HCT116 (cell line): ENCODE data around the gene KDM2B. TPM values are rescaled to one million over a fixed set of nuclear protein-coding genes. Genes with fewer than 3 reads are reported as not detected.

Experiments
- ATAC-seq: fragments of 200-7000 bp; cut with Tn5 transposase; 2 replicates; pipeline ENCODE4 v1.9.1; 2020; ENCODE audit warnings: mild to moderate bottlenecking, moderate library complexity
- BruUV-seq: library from RNA; stranded (reverse); fragments of 400-500 nt; replicated peaks from 2 replicates; lab custom pipeline; 2021; lab: Mats Ljungman, UMichigan
- CTCF ChIA-PET: fragments of 300-600 bp; sonication (Branson Sonifier 250); formaldehyde crosslinking; loops from one replicate; lab custom pipeline; 2021; ENCODE audit warnings: antibody characterized with exemption; lab: Charles Lee
- POLR2A ChIA-PET: fragments of 300-600, 350-600 bp; sonication (Branson Sonifier 250); formaldehyde crosslinking; loops from one replicate; lab custom pipeline; 2021; ENCODE audit warnings: antibody characterized with exemption; lab: Charles Lee
- RAD21 ChIA-PET, 2 experiments: fragments of 300-600 bp; sonication (Branson Sonifier 250); formaldehyde crosslinking; loops; one replicate each; lab custom pipeline; 2023; ENCODE audit warnings: low total read pairs in 2 of 2; ENCODE audit not compliant: uncharacterized antibody in 2 of 2, unreplicated experiment in 2 of 2, low non-redundant PET in 1 of 2; lab: Charles Lee
- DNase-seq: peaks from one replicate; pipeline ENCODE4 v3.0.0-alpha.2; 2010; ENCODE audit warnings: low read depth, low spot score
- H2AFZ ChIP-seq: fragments of 200-600 bp; shearing (Covaris generic), sonication (generic); 2 replicates; pipeline ENCODE4 v1.6.1; 2017; ENCODE audit warnings: low read depth, mixed run types, mixed read lengths, antibody characterized with exemption, low read length; ENCODE audit not compliant: poor library complexity, severe bottlenecking
- H3K27ac ChIP-seq: 2 replicates; pipeline ENCODE4 v1.5.1; 2012; ENCODE audit warnings: low read depth, low read length
- H3K27me3 ChIP-seq: fragments of 200-600 bp; sonication (generic); 2 replicates; pipeline ENCODE4 v1.6.1; 2016; ENCODE audit warnings: mixed run types, low read length, mixed read lengths; ENCODE audit not compliant: insufficient read depth
- H3K36me3 ChIP-seq, 2 experiments: fragments of 200-500 bp in 1 of 2; fragments of 200-600 bp in 1 of 2; sonication (Bioruptor generic) in 1 of 2; sonication (generic) in 1 of 2; 2 replicates each; pipeline versions ENCODE4 v1.5.1 to v1.6.1; 2014 to 2016; ENCODE audit warnings: low read length in 2 of 2, inconsistent platforms in 1 of 2, mixed read lengths in 1 of 2, mixed run types in 1 of 2; ENCODE audit not compliant: insufficient read depth in 2 of 2, control insufficient read depth in 1 of 2
- H3K4me1 ChIP-seq, 2 experiments: fragments of 200-600 bp in 1 of 2; sonication (generic) in 1 of 2; 2 replicates each; pipeline versions ENCODE4 v1.5.1 to v1.6.1; 2012 to 2017; ENCODE audit warnings: low read length in 2 of 2, inconsistent platforms in 1 of 2, mild to moderate bottlenecking in 1 of 2, mixed read lengths in 1 of 2, mixed run types in 1 of 2, moderate library complexity in 1 of 2; ENCODE audit not compliant: insufficient read depth in 2 of 2, control insufficient read depth in 1 of 2
- H3K4me2 ChIP-seq: fragments of 200-600 bp; sonication (generic); 2 replicates; pipeline ENCODE4 v1.6.1; 2017; ENCODE audit warnings: mixed run types, low read length, mixed read lengths
- H3K4me3 ChIP-seq, 2 experiments: fragments of 200-600 bp in 1 of 2; sonication (generic) in 1 of 2; replicated peaks in 1 of 2; 2 replicates each; pipeline ENCODE4 v1.5.1; 2011 to 2016; ENCODE audit warnings: low read length in 2 of 2, control low read depth in 1 of 2, low read depth in 1 of 2, mild to moderate bottlenecking in 1 of 2, mixed read lengths in 1 of 2, mixed run types in 1 of 2
- H3K79me2 ChIP-seq: fragments of 200-600 bp; sonication (generic); 2 replicates; pipeline ENCODE4 v1.6.1; 2017; ENCODE audit warnings: mild to moderate bottlenecking, mixed run types, low read length, moderate library complexity, mixed read lengths; ENCODE audit not compliant: insufficient read depth
- H3K9ac ChIP-seq: fragments of 200-600 bp; sonication (generic); 2 replicates; pipeline ENCODE4 v1.6.1; 2016; ENCODE audit warnings: low read length, mixed read lengths
- H3K9me2 ChIP-seq: fragments of 200-600 bp; sonication (generic), shearing (Covaris generic); 2 replicates; pipeline ENCODE4 v1.6.1; 2017; ENCODE audit warnings: mixed run types, mild to moderate bottlenecking, moderate library complexity; ENCODE audit not compliant: insufficient read depth
- H3K9me3 ChIP-seq, 2 experiments: fragments of 200-500 bp in 1 of 2; fragments of 200-600 bp in 1 of 2; sonication (Bioruptor generic) in 1 of 2; sonication (generic) in 1 of 2; 2 replicates each; pipeline ENCODE4 v1.6.1; 2014 to 2017; ENCODE audit warnings: low read length in 2 of 2, mixed read lengths in 2 of 2, inconsistent platforms in 1 of 2, low read depth in 1 of 2, mild to moderate bottlenecking in 1 of 2, mixed run types in 1 of 2, moderate library complexity in 1 of 2; ENCODE audit not compliant: control insufficient read depth in 1 of 2, insufficient read depth in 1 of 2
- H4K20me1 ChIP-seq: fragments of 200-600 bp; sonication (generic), shearing (Covaris generic); 2 replicates; pipeline ENCODE4 v1.6.1; 2017; ENCODE audit warnings: mixed run types, mild to moderate bottlenecking, moderate library complexity; ENCODE audit not compliant: insufficient read depth
- CBX3 ChIP-seq: IDR thresholded peaks from 2 replicates; pipeline ENCODE4 v1.6.1; 2012; ENCODE audit warnings: low read depth
- CEBPB ChIP-seq: IDR thresholded peaks from 2 replicates; pipeline ENCODE4 v1.6.1; 2012; ENCODE audit warnings: low read depth
- EGR1 ChIP-seq: IDR thresholded peaks from 2 replicates; pipeline ENCODE4 v1.6.1; 2012; ENCODE audit warnings: low read depth
- EZH2 ChIP-seq: fragments of 200-600 bp; sonication (generic); IDR thresholded peaks from 2 replicates; pipeline ENCODE4 v1.6.1; 2017; ENCODE audit warnings: antibody characterized with exemption, mixed run types
- FOSL1 ChIP-seq: IDR thresholded peaks from 2 replicates; pipeline ENCODE4 v1.6.1; 2012; ENCODE audit warnings: low read depth
- JUND ChIP-seq: IDR thresholded peaks from 2 replicates; pipeline ENCODE4 v1.6.1; 2012
- POLR2A ChIP-seq: IDR thresholded peaks from 2 replicates; pipeline ENCODE4 v1.7.0; 2011; ENCODE audit warnings: borderline replicate concordance; ENCODE audit not compliant: insufficient read depth, insufficient read length; ENCODE audit errors: extremely low read depth
- RAD21 ChIP-seq: IDR thresholded peaks from 2 replicates; pipeline ENCODE4 v1.6.1; 2012; ENCODE audit warnings: low read depth, mild to moderate bottlenecking
- SIN3A ChIP-seq: IDR thresholded peaks from 2 replicates; pipeline ENCODE4 v1.6.1; 2012; ENCODE audit warnings: low read depth
- SP1 ChIP-seq: IDR thresholded peaks from 2 replicates; pipeline ENCODE4 v1.6.1; 2012; ENCODE audit warnings: low read depth
- SRF ChIP-seq: IDR thresholded peaks from 2 replicates; pipeline ENCODE4 v1.6.1; 2012; ENCODE audit warnings: low read depth
- TCF7L2 ChIP-seq: IDR thresholded peaks from 2 replicates; pipeline ENCODE4 v1.7.0; 2011; ENCODE audit warnings: borderline replicate concordance, inconsistent platforms; ENCODE audit not compliant: insufficient read depth, insufficient read length; ENCODE audit errors: extremely low read depth
- ZFX ChIP-seq: fragments of 450-650 bp; IDR thresholded peaks from 2 replicates; pipeline ENCODE4 v1.6.1; 2017
- ZNF274 ChIP-seq: fragments of 200-500 bp; sonication (Bioruptor generic); IDR thresholded peaks from 2 replicates; pipeline ENCODE4 v1.6.1; 2014; ENCODE audit warnings: mild to moderate bottlenecking, low read depth, low read length, inconsistent platforms
- intact Hi-C: fragments of 100-400 bp; cut with micrococcal nuclease; formaldehyde crosslinking; loops from 2 replicates; pipeline ENCODE4 v1.10.0; 2022
- total RNA-seq: library from RNA; stranded (reverse); gene quantifications from one replicate; pipeline ENCODE4 v1.2.1, GENCODE V29; 2021; ENCODE audit not compliant: unreplicated experiment
- TF ChIP-seq, protein P1 (sequence below), 3 experiments: fragments of 200-600 bp in 1 of 3; sonication (generic) in 1 of 3; IDR thresholded peaks in 2 of 3; conservative IDR thresholded peaks in 1 of 3; 2 replicates each; pipeline ENCODE4 v1.5.1; 2012 to 2017; ENCODE audit warnings: low read depth in 2 of 3, low read length in 2 of 3, antibody characterized with exemption in 1 of 3, borderline replicate concordance in 1 of 3, control low read depth in 1 of 3, mild to moderate bottlenecking in 1 of 3, mixed read lengths in 1 of 3, mixed run types in 1 of 3, moderate library complexity in 1 of 3; ENCODE audit not compliant: insufficient read depth in 1 of 3
- TF ChIP-seq, protein P2 (sequence below): IDR thresholded peaks from 2 replicates; pipeline ENCODE4 v1.6.1; 2012; ENCODE audit warnings: low read depth
- TF ChIP-seq, protein P3 (sequence below): IDR thresholded peaks from 2 replicates; pipeline ENCODE4 v1.6.1; 2012

Gene KDM2B
- total RNA-seq, 1 experiment from 2014 or later: 36.7 TPM

DNA sequence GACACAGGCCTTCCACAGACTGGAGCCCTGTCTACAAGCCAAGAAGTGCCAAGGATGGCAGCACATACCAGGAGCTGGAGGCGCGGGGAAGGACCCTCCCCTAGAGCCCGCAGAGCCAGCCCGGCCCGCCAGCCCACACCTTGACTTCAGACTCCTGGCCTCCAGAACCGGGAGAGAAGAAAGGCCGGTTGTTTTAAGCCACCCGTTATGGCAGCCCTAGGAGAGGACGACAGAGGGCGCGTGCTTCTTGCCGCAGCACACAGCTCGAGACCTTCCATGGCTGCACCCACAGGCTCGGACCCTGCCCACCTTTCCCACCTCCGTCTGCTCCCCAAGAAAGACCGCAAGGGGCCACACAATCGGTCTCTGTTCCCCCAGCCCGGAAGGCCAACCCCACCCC lies 127.2 kb downstream of the KDM2B start:
- BruUV-seq: no TSS peak
- no peak overlapping the region for H3K9ac ChIP-seq
- H3K27me3 ChIP-seq: no peaks in the 10 kb centered on the region
- no peak overlapping the region for H3K4me2 ChIP-seq
- POLR2A ChIA-PET: no interaction called here
- H4K20me1 ChIP-seq: no peaks in the 10 kb centered on the region
- H3K36me3 ChIP-seq: peaks cover 0 to 5% of the 10 kb centered on the region in 2 experiments; a peak in 2 of 4 replicates
- ATAC-seq: no peak
- DNase-seq: no peak
- H3K4me1 ChIP-seq: no peaks in the 10 kb centered on the region
- RAD21 ChIA-PET: no interaction called here
- TF ChIP-seq, protein P1, sequence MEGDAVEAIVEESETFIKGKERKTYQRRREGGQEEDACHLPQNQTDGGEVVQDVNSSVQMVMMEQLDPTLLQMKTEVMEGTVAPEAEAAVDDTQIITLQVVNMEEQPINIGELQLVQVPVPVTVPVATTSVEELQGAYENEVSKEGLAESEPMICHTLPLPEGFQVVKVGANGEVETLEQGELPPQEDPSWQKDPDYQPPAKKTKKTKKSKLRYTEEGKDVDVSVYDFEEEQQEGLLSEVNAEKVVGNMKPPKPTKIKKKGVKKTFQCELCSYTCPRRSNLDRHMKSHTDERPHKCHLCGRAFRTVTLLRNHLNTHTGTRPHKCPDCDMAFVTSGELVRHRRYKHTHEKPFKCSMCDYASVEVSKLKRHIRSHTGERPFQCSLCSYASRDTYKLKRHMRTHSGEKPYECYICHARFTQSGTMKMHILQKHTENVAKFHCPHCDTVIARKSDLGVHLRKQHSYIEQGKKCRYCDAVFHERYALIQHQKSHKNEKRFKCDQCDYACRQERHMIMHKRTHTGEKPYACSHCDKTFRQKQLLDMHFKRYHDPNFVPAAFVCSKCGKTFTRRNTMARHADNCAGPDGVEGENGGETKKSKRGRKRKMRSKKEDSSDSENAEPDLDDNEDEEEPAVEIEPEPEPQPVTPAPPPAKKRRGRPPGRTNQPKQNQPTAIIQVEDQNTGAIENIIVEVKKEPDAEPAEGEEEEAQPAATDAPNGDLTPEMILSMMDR (IDR thresholded peaks at IDR 0.05 in 2 of 3, conservative IDR thresholded peaks at IDR 0.05 in 1 of 3; ENCODE audit: borderline replicate concordance in 1 of 3, insufficient read depth in 1 of 3, low read depth in 2 of 3, low read length in 2 of 3): no peak
- TF ChIP-seq, protein P2, sequence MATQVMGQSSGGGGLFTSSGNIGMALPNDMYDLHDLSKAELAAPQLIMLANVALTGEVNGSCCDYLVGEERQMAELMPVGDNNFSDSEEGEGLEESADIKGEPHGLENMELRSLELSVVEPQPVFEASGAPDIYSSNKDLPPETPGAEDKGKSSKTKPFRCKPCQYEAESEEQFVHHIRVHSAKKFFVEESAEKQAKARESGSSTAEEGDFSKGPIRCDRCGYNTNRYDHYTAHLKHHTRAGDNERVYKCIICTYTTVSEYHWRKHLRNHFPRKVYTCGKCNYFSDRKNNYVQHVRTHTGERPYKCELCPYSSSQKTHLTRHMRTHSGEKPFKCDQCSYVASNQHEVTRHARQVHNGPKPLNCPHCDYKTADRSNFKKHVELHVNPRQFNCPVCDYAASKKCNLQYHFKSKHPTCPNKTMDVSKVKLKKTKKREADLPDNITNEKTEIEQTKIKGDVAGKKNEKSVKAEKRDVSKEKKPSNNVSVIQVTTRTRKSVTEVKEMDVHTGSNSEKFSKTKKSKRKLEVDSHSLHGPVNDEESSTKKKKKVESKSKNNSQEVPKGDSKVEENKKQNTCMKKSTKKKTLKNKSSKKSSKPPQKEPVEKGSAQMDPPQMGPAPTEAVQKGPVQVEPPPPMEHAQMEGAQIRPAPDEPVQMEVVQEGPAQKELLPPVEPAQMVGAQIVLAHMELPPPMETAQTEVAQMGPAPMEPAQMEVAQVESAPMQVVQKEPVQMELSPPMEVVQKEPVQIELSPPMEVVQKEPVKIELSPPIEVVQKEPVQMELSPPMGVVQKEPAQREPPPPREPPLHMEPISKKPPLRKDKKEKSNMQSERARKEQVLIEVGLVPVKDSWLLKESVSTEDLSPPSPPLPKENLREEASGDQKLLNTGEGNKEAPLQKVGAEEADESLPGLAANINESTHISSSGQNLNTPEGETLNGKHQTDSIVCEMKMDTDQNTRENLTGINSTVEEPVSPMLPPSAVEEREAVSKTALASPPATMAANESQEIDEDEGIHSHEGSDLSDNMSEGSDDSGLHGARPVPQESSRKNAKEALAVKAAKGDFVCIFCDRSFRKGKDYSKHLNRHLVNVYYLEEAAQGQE: no peak
- TF ChIP-seq SRF: no peak
- TF ChIP-seq CBX3: no peak
- TF ChIP-seq JUND: no peak
- no peak for TF ChIP-seq CEBPB
- TF ChIP-seq ZNF274: no peak
- TF ChIP-seq TCF7L2: no peak
- TF ChIP-seq EGR1: no peak
- no peak for TF ChIP-seq RAD21
- TF ChIP-seq FOSL1: no peak
- no peak for TF ChIP-seq POLR2A
- TF ChIP-seq SP1: no peak
- no peak for TF ChIP-seq ZFX
- TF ChIP-seq, protein P3, sequence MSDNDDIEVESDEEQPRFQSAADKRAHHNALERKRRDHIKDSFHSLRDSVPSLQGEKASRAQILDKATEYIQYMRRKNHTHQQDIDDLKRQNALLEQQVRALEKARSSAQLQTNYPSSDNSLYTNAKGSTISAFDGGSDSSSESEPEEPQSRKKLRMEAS: no peak
- no peak for TF ChIP-seq SIN3A
- no peak for TF ChIP-seq EZH2
- CTCF ChIA-PET: no interaction called here
- H3K4me3 ChIP-seq: no peak overlapping the region
- no peaks in the 10 kb centered on the region for H3K9me2 ChIP-seq
- H3K9me3 ChIP-seq: no peaks in the 10 kb centered on the region
- no peak overlapping the region for H3K27ac ChIP-seq
- intact Hi-C loops: no loop called here
- H2AFZ ChIP-seq: no peak overlapping the region
- peaks cover 50% of the 10 kb centered on the region for H3K79me2 ChIP-seq
